HG03565 (cell line): Measurements from ENCODE around the gene TMEM63B.
"Not testable (repeated sequence)": the region's sequence is repeated elsewhere in the genome, so short reads cannot be mapped to it uniquely, and the experiment has no call there.

Source experiments
- ATAC-seq: cut with Tn5 transposase; IDR thresholded peaks from one replicate; pipeline ENCODE4 v1.9.1; 2021; ENCODE audit warnings: mild to moderate bottlenecking, moderate library complexity; ENCODE audit not compliant: unreplicated experiment

Gene TMEM63B

GRCh38 chr6:44188819-44189218, 61.5 kb downstream of the TMEM63B start:
- ATAC-seq, result no peak

GRCh38 chr6:44189257-44189656, 61.9 kb downstream of the TMEM63B start:
- ATAC-seq, result no peak

- ATAC-seq, result no peak
Observed at GRCh38 chr6:44190715-44191114, 63.4 kb downstream of the TMEM63B start.

- ATAC-seq, result no peak
Observed at GRCh38 chr6:44192428-44193041, 65.2 kb downstream of the TMEM63B start.

- no peak for ATAC-seq
Observed at GRCh38 chr6:44193307-44193910, 66.1 kb downstream of the TMEM63B start.

- no peak for ATAC-seq
Observed at GRCh38 chr6:44194326-44194725, 67.0 kb downstream of the TMEM63B start.

- ATAC-seq, result not testable (repeated sequence)
Observed at GRCh38 chr6:44196351-44196750, 69.0 kb downstream of the TMEM63B start.

GRCh38 chr6:44198684-44199083, 71.3 kb downstream of the TMEM63B start:
- ATAC-seq, result no peak

- ATAC-seq, result no peak
Observed at GRCh38 chr6:44199883-44200282, 72.5 kb downstream of the TMEM63B start.

- ATAC-seq, result no peak
Observed at GRCh38 chr6:44201200-44201599, 73.8 kb downstream of the TMEM63B start.

- no peak for ATAC-seq
Observed at GRCh38 chr6:44201638-44202303, 74.4 kb downstream of the TMEM63B start.

GRCh38 chr6:44202332-44202971, 75.1 kb downstream of the TMEM63B start:
- ATAC-seq, result no peak

- ATAC-seq, result no peak
Observed at GRCh38 chr6:44202972-44203750, 75.8 kb downstream of the TMEM63B start.

- no peak for ATAC-seq
Observed at GRCh38 chr6:44203955-44204354, 76.6 kb downstream of the TMEM63B start.
